OCI-LY1 (cell line): Measurements from ENCODE around the gene CASP10.

ENCODE experiments used
- EZH2 ChIP-seq: fragments of 200-600 bp; sonication (generic), shearing (Covaris generic); IDR thresholded peaks from 2 replicates; pipeline ENCODE4 v1.8.0; 2017; ENCODE audit warnings: borderline replicate concordance, mixed run types, mild to moderate bottlenecking, antibody characterized with exemption, low read length, moderate library complexity, mixed read lengths
- TF ChIP-seq, protein P1 (sequence below): fragments of 200-600 bp; sonication (generic), shearing (Covaris generic); IDR thresholded peaks from 2 replicates; pipeline ENCODE4 v1.5.1; 2017; ENCODE audit warnings: mild to moderate bottlenecking, antibody characterized with exemption, low read length, moderate library complexity, mixed read lengths

DNA sequence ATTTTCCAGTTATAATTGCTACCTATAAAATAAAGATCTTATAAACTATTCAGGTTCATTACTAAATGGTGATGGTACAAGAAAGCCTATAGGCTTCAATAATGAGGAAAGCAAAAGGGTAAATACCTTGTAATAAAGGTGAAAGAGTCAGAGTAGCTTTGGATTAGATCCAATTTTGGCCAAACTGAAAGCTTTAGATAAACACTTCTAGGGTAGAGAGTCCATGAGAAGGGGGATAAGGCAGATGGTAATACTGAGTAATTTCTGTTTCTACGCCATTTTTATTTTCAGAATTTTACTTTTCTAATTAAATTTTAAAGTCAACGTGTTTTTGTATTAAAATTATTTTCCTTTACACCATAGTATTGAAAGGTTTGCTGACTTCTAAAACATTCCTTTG, 86.8 kb downstream of the CASP10 start:
- TF ChIP-seq EZH2, result no peak
- TF ChIP-seq, protein P1, sequence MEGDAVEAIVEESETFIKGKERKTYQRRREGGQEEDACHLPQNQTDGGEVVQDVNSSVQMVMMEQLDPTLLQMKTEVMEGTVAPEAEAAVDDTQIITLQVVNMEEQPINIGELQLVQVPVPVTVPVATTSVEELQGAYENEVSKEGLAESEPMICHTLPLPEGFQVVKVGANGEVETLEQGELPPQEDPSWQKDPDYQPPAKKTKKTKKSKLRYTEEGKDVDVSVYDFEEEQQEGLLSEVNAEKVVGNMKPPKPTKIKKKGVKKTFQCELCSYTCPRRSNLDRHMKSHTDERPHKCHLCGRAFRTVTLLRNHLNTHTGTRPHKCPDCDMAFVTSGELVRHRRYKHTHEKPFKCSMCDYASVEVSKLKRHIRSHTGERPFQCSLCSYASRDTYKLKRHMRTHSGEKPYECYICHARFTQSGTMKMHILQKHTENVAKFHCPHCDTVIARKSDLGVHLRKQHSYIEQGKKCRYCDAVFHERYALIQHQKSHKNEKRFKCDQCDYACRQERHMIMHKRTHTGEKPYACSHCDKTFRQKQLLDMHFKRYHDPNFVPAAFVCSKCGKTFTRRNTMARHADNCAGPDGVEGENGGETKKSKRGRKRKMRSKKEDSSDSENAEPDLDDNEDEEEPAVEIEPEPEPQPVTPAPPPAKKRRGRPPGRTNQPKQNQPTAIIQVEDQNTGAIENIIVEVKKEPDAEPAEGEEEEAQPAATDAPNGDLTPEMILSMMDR, result no peak
